ENCODE data around the gene TRERF1.

DNA sequence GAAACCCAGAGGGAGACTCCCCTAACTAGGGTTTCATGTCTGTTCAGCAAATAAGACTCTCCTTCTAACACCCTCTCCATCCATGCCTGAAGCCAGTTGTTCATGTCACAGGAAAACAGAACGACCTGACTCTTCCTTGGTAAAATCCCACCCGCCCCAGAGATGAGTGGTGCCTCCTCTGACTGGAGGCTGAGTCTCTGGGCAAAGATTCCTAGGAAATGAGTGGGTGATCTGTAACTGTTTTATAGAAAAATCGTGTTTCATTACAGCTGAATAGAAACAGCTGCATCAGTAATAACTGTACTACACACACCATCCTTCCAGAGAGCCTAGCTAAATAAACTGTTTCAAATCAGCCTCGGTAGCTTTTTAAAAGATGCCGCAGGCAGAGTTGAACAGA, 196.7 kb downstream of the TRERF1 start:
- TF ChIP-seq RFX5 (IDR thresholded peaks at IDR 0.05; ENCODE audit: low read depth, low read length) (no peak), CHD1 (IDR thresholded peaks at IDR 0.05; ENCODE audit: low read depth, low read length) (no peak), MAFK (IDR thresholded peaks at IDR 0.05; ENCODE audit: low read depth, low read length) (no peak), FOS (IDR thresholded peaks at IDR 0.05; ENCODE audit: low read depth, low read length) (no peak), BHLHE40 (IDR thresholded peaks at IDR 0.05; ENCODE audit: low read depth, low read length) (no peak), POLR2A (IDR thresholded peaks at IDR 0.05; ENCODE audit: low read depth, low read length) (no peak), MXI1 (IDR thresholded peaks at IDR 0.05; ENCODE audit: borderline replicate concordance, low read depth, low read length) (no peak)
- TF ChIP-seq, protein P1, sequence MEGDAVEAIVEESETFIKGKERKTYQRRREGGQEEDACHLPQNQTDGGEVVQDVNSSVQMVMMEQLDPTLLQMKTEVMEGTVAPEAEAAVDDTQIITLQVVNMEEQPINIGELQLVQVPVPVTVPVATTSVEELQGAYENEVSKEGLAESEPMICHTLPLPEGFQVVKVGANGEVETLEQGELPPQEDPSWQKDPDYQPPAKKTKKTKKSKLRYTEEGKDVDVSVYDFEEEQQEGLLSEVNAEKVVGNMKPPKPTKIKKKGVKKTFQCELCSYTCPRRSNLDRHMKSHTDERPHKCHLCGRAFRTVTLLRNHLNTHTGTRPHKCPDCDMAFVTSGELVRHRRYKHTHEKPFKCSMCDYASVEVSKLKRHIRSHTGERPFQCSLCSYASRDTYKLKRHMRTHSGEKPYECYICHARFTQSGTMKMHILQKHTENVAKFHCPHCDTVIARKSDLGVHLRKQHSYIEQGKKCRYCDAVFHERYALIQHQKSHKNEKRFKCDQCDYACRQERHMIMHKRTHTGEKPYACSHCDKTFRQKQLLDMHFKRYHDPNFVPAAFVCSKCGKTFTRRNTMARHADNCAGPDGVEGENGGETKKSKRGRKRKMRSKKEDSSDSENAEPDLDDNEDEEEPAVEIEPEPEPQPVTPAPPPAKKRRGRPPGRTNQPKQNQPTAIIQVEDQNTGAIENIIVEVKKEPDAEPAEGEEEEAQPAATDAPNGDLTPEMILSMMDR (conservative IDR thresholded peaks at IDR 0.05; ENCODE audit: low read depth, low read length), result no peak
- TF ChIP-seq, protein P2, sequence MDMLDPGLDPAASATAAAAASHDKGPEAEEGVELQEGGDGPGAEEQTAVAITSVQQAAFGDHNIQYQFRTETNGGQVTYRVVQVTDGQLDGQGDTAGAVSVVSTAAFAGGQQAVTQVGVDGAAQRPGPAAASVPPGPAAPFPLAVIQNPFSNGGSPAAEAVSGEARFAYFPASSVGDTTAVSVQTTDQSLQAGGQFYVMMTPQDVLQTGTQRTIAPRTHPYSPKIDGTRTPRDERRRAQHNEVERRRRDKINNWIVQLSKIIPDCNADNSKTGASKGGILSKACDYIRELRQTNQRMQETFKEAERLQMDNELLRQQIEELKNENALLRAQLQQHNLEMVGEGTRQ (IDR thresholded peaks at IDR 0.05; ENCODE audit: low read depth, low read length), result no peak
- TF ChIP-seq, protein P3, sequence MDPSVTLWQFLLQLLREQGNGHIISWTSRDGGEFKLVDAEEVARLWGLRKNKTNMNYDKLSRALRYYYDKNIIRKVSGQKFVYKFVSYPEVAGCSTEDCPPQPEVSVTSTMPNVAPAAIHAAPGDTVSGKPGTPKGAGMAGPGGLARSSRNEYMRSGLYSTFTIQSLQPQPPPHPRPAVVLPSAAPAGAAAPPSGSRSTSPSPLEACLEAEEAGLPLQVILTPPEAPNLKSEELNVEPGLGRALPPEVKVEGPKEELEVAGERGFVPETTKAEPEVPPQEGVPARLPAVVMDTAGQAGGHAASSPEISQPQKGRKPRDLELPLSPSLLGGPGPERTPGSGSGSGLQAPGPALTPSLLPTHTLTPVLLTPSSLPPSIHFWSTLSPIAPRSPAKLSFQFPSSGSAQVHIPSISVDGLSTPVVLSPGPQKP (IDR thresholded peaks at IDR 0.05; ENCODE audit: borderline replicate concordance, low read depth, low read length), result no peak

All from IMR-90 (cell line).